ENCODE results near the gene OR4C12. TPM values are rescaled to one million over a fixed set of nuclear protein-coding genes. Genes with fewer than 3 reads are reported as not detected.
"Not testable (repeated sequence)": the region's sequence is repeated elsewhere in the genome, so short reads cannot be mapped to it uniquely, and the experiment has no call there.

OR4C12 gene
- polyA plus RNA-seq, 1 donor (not counting 4 experiments of a cell fraction or from before 2014, with no cell fraction given): not detected

DNA sequence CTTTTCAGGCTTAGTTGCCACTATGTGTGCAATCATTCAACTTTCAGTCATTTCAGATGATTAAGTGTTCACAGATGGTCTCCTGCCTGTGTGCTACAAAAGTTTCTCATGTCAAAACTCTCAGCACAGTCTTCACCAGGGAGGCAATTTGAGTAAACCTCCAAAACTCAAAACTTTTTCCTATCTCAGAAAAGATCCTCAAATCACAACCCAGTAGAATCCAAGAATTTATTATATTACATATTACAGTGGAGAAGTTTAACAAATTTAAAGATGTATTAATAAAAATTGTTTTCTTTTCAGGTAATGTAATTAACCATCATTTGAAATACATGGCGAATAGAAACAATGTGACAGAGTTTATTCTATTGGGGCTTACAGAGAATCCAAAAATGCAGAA lies 30.2 kb downstream of the OR4C12 start, which contains the start of gene OR4C13:
TSS of gene OR4C13 (plus strand) at position 301 of the 400 bp plus-strand sequence. CDS start at position 333, 32 bp downstream.
- H3K4me2 ChIP-seq (ENCODE audit: control insufficient read depth, extremely low read depth, insufficient read depth, low read depth, low read length): no peak within 1 kb of the TSS
- no peaks in the 10 kb centered on the region for H3K79me2 ChIP-seq (ENCODE audit: control insufficient read depth, insufficient read depth, low read length)
- H3K9me3 ChIP-seq (ENCODE audit: control insufficient read depth, low read depth, low read length): no peaks in the 10 kb centered on the region
- dilution Hi-C loops (cut with MboI; ENCODE audit: extremely low pct_ligation_motif_present, low sequenced_read_pairs): no loop called here
- no peaks in the 10 kb centered on the region for H3K36me3 ChIP-seq (ENCODE audit: control insufficient read depth in 2 of 2, extremely low read depth in 1 of 2, insufficient read depth in 2 of 2, low read length in 2 of 2)
- H3K4me3 ChIP-seq (ENCODE audit: control insufficient read depth in 2 of 3, extremely low read depth in 1 of 3, insufficient read depth in 2 of 3, low read depth in 1 of 3, low read length in 3 of 3): no peak within 1 kb of the TSS
- H3K27me3 ChIP-seq (ENCODE audit: control insufficient read depth, extremely low read depth, insufficient read depth, low read length): no peaks in the 10 kb centered on the region
- H3K27ac ChIP-seq (ENCODE audit: control insufficient read depth, insufficient read depth, low read length): no peak within 1 kb of the TSS
- H3K9ac ChIP-seq (ENCODE audit: control insufficient read depth, extremely low read depth, insufficient read depth, low read length): no peak within 1 kb of the TSS
- no peak for TF ChIP-seq EZH2 (IDR thresholded peaks at IDR 0.05; ENCODE audit: low read length)
- TF ChIP-seq, protein P1, sequence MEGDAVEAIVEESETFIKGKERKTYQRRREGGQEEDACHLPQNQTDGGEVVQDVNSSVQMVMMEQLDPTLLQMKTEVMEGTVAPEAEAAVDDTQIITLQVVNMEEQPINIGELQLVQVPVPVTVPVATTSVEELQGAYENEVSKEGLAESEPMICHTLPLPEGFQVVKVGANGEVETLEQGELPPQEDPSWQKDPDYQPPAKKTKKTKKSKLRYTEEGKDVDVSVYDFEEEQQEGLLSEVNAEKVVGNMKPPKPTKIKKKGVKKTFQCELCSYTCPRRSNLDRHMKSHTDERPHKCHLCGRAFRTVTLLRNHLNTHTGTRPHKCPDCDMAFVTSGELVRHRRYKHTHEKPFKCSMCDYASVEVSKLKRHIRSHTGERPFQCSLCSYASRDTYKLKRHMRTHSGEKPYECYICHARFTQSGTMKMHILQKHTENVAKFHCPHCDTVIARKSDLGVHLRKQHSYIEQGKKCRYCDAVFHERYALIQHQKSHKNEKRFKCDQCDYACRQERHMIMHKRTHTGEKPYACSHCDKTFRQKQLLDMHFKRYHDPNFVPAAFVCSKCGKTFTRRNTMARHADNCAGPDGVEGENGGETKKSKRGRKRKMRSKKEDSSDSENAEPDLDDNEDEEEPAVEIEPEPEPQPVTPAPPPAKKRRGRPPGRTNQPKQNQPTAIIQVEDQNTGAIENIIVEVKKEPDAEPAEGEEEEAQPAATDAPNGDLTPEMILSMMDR (optimal IDR thresholded peaks at IDR 0.05 in 1 of 3, IDR thresholded peaks at IDR 0.05 in 1 of 3, conservative IDR thresholded peaks at IDR 0.05 in 1 of 3; ENCODE audit: extremely low read depth in 1 of 3, insufficient read depth in 2 of 3, low read length in 3 of 3): no peak
- no peak within 1 kb of the TSS for H2AFZ ChIP-seq (ENCODE audit: control insufficient read depth, low read length)
- H3K4me1 ChIP-seq (ENCODE audit: control insufficient read depth, extremely low read depth, insufficient read depth, low read length): no peaks in the 10 kb centered on the region
- FAIRE-seq (no peak), DNase-seq (ENCODE audit: low read depth, low spot score) (no peak)
- no peaks in the 10 kb centered on the region for H3K9me1 ChIP-seq (ENCODE audit: control insufficient read depth, extremely low read depth, insufficient read depth, low read length)
- no peaks in the 10 kb centered on the region for H4K20me1 ChIP-seq (ENCODE audit: control insufficient read depth, extremely low read depth, insufficient read depth, low read length)

DNA sequence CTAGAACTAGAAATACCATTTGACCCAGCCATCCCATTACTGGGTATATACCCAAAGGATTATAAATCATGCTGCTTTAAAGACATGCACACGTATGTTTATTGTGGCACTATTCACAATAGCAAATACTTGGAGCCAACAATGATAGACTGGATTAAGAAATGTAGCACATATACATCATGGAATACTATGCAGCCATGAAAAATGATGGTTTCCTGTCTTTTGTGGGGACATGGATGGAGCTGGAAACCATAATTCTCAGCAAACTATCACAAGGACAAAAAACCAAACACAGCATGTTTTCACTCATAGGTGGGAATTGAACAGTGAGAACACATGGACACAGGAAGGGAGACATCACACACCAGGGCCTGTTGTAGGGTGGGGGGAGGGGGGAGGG lies 33.6 kb downstream of the OR4C12 start:
- H3K4me3 ChIP-seq (ENCODE audit: control insufficient read depth in 2 of 3, extremely low read depth in 1 of 3, insufficient read depth in 2 of 3, low read depth in 1 of 3, low read length in 3 of 3); H4K20me1 ChIP-seq (ENCODE audit: control insufficient read depth, extremely low read depth, insufficient read depth, low read length); DNase-seq (ENCODE audit: low read depth, low spot score); H3K79me2 ChIP-seq (ENCODE audit: control insufficient read depth, insufficient read depth, low read length); H3K27ac ChIP-seq (ENCODE audit: control insufficient read depth, insufficient read depth, low read length); H3K36me3 ChIP-seq (ENCODE audit: control insufficient read depth in 2 of 2, extremely low read depth in 1 of 2, insufficient read depth in 2 of 2, low read length in 2 of 2); dilution Hi-C loops (cut with MboI; ENCODE audit: extremely low pct_ligation_motif_present, low sequenced_read_pairs); H3K4me2 ChIP-seq (ENCODE audit: control insufficient read depth, extremely low read depth, insufficient read depth, low read depth, low read length); H2AFZ ChIP-seq (ENCODE audit: control insufficient read depth, low read length); H3K9me1 ChIP-seq (ENCODE audit: control insufficient read depth, extremely low read depth, insufficient read depth, low read length); FAIRE-seq; H3K4me1 ChIP-seq (ENCODE audit: control insufficient read depth, extremely low read depth, insufficient read depth, low read length); H3K9ac ChIP-seq (ENCODE audit: control insufficient read depth, extremely low read depth, insufficient read depth, low read length); H3K27me3 ChIP-seq (ENCODE audit: control insufficient read depth, extremely low read depth, insufficient read depth, low read length); H3K9me3 ChIP-seq (ENCODE audit: control insufficient read depth, low read depth, low read length): not testable (repeated sequence)

Other genes with a start within 250 kb of the OR4C12 start
- not detected in 3 replicates for gene OR4C13, start 30.1 kb downstream of the OR4C12 start, polyA plus RNA-seq
- gene OR4C45, start 50.3 kb upstream of the OR4C12 start, polyA plus RNA-seq: not detected in 3 replicates